Measurements from ENCODE around the gene ARID3A. TPM values are rescaled to one million over a fixed set of nuclear protein-coding genes. Genes with fewer than 3 reads are reported as not detected.
A peak's percentile ranks its signal among the peaks of the same experiment; 100 is the strongest.

ARID3A gene
- total and polyA plus RNA-seq, 2 of the 13 experiments (the other 11 are each of a cell fraction or from before 2014, with no cell fraction given), result 71.3 to 77.9 TPM

GRCh38 chr19:966485-967088 lies 40.8 kb downstream of the ARID3A start (continued):
- TF ChIP-seq JUNB (CRISPR knock-in tag; IDR thresholded peaks at IDR 0.05; ENCODE audit: borderline replicate concordance), result no peak
- TF ChIP-seq ZNF572 (CRISPR knock-in tag; IDR thresholded peaks at IDR 0.05), result no peak
- no peak for TF ChIP-seq ZNF407 (CRISPR knock-in tag; IDR thresholded peaks at IDR 0.05; ENCODE audit: not compliant biosample characterization)
- peak; percentile 68; the same call in 1 of the 2 replicates for TF ChIP-seq ZNF768 (CRISPR knock-in tag; IDR thresholded peaks at IDR 0.05)
- TF ChIP-seq ZNF205 (CRISPR knock-in tag; IDR thresholded peaks at IDR 0.05), result no peak
- no peak for TF ChIP-seq ISX (CRISPR knock-in tag; conservative IDR thresholded peaks at IDR 0.05)
- TF ChIP-seq SNAI1 (CRISPR knock-in tag; IDR thresholded peaks at IDR 0.05; ENCODE audit: borderline replicate concordance), result no peak
- TF ChIP-seq DR1 (CRISPR knock-in tag; IDR thresholded peaks at IDR 0.05), result no peak
- TF ChIP-seq STAG1 (CRISPR knock-in tag; IDR thresholded peaks at IDR 0.05), result 0 out of 2 replicates have a peak, but pooled peaks have one; percentile 6
- no peak for TF ChIP-seq ONECUT2 (CRISPR knock-in tag; IDR thresholded peaks at IDR 0.05)
- TF ChIP-seq RBFOX2 (IDR thresholded peaks at IDR 0.05; ENCODE audit: low read depth, low read length), result peak; percentile 65
- no peak for TF ChIP-seq HOXA5 (CRISPR knock-in tag; IDR thresholded peaks at IDR 0.05)
- TF ChIP-seq SMARCC2 (IDR thresholded peaks at IDR 0.05), result no peak
- TF ChIP-seq CEBPB (IDR thresholded peaks at IDR 0.05; ENCODE audit: borderline replicate concordance, low read depth, low read length), result no peak
- TF ChIP-seq SIN3A (IDR thresholded peaks at IDR 0.05; ENCODE audit: borderline replicate concordance, low read depth, low read length), result no peak
- TF ChIP-seq ZNF747 (CRISPR knock-in tag; IDR thresholded peaks at IDR 0.05; ENCODE audit: borderline replicate concordance), result no peak
- TF ChIP-seq ZNF687 (CRISPR knock-in tag; IDR thresholded peaks at IDR 0.05), result peak; percentile 48
- no peak for TF ChIP-seq KAT8 (CRISPR knock-in tag; IDR thresholded peaks at IDR 0.05)

Data from HepG2 (cell line).